Psoas muscle (tissue), 8 donors: ENCODE data around the gene TPRN. TPM values are rescaled to one million over a fixed set of nuclear protein-coding genes. Genes with fewer than 3 reads are reported as not detected.
A peak's percentile ranks its signal among the peaks of the same experiment; 100 is the strongest.

ENCODE experiments used
- ATAC-seq, 4 donors: fragments of 200-7000 bp; cut with Tn5 transposase; one replicate each; pipeline ENCODE4 v1.9.1; 2020; ENCODE audit warnings: moderate library complexity in 3 of 4, mild to moderate bottlenecking in 2 of 4
- DNase-seq, 2 donors: peaks; one replicate each; pipeline ENCODE4 v3.0.0-alpha.2; 2020
- H3K27ac ChIP-seq: fragments of 200-600 bp; one replicate; pipeline ENCODE4 v1.8.0; 2022
- H3K27me3 ChIP-seq, 3 donors: fragments of 200-600 bp in 1 of 3; one replicate each; pipeline versions ENCODE4 v1.6.1 to v1.8.0; 2013 to 2022; ENCODE audit warnings: low read length in 2 of 3, mild to moderate bottlenecking in 2 of 3, moderate library complexity in 1 of 3; ENCODE audit not compliant: insufficient read depth in 3 of 3
- H3K36me3 ChIP-seq, 2 donors: fragments of 200-600 bp in 1 of 2; one replicate each; pipeline versions ENCODE4 v1.6.1 to v1.8.0; 2013 to 2022; ENCODE audit warnings: low read depth in 1 of 2, mild to moderate bottlenecking in 1 of 2, moderate library complexity in 1 of 2; ENCODE audit not compliant: insufficient read depth in 1 of 2
- H3K4me1 ChIP-seq: fragments of 200-600 bp; one replicate; pipeline ENCODE4 v1.8.0; 2022
- H3K4me3 ChIP-seq: fragments of 200-600 bp; one replicate; pipeline ENCODE4 v1.8.0; 2022; ENCODE audit warnings: mild to moderate bottlenecking
- H3K9me3 ChIP-seq: fragments of 200-600 bp; one replicate; pipeline ENCODE4 v1.8.0; 2022
- CTCF ChIP-seq: fragments of 200-600 bp; IDR thresholded peaks from one replicate; pipeline ENCODE4 v1.8.0; 2022; ENCODE audit warnings: antibody characterized with exemption
- WGBS, 3 donors: extraction: QIAGEN DNeasy Blood & Tissue Kit; methylation state at CpG; one replicate each; pipeline versions ENCODE4 v1.1.6 to v1.1.7; 2013; 5-methylcytosine and 5-hydroxymethylcytosine counted together
- intact Hi-C, 2 donors: fragments of 100-400 bp; cut with DNase I; formaldehyde crosslinking; loops; one replicate each; pipeline versions ENCODE4 v1.11.0 to v1.14.2; 2022
- polyA plus RNA-seq, 3 donors: library from polyadenylated mRNA; stranded (reverse); fragments of 200-250 nt; gene quantifications; one replicate each; pipeline ENCODE4 v1.2.3, GENCODE V29; 2013
- total RNA-seq, 4 donors: library from RNA; stranded (reverse); fragmentation: NEBNext Ultra II Directional in 2 of 4; extraction: Animal tissue kit (Norgen Biotek cat#: 25700) in 2 of 4; gene quantifications; one replicate each; pipeline versions ENCODE4 v1.2.1 to v1.2.4, GENCODE V29; 2021 to 2023
- donor health status: healthy with polysubstance abuse.
- donor health status: DM: no; HTN: no; CAD: no; lungs with moderate emphysema.
- donor health status: Bipolar disorder and iron deficiency.
- donor health status: healthy.
- donor health status: DM: yes; HTN: yes; CAD: no.
- donor health status: DM: no; HTN: no; CAD: no.
- donor health status: DM: no; HTN: no; CAD: no.
- donor health status: DM: yes; HTN: yes; CAD: no.

Gene TPRN
- total and polyA plus RNA-seq, 7 donors, result 3.6 to 11.3 (median 8.6) TPM

GRCh38 chr9:137228968-137229896 lies 28.7 kb upstream of the TPRN start:
- no peaks in the 10 kb centered on the region for H3K36me3 ChIP-seq
- ATAC-seq, result no peak
- H3K4me1 ChIP-seq, result peaks cover under 1% of the 10 kb centered on the region
- no peak for TF ChIP-seq CTCF
- H3K9me3 ChIP-seq, result no peaks in the 10 kb centered on the region
- no peak for DNase-seq
- intact Hi-C loops, result loop anchor here in 1 of 2 donors (5.0 kb wide), 1 partner anchor 42 kb away; the partner anchor contains the start of genes ANAPC2 and SSNA1
- H3K27ac ChIP-seq, result no peak overlapping the region
- WGBS, 3 donors, result 55 to 60% (median 57%) methylated on average over 26 to 27 of the region's 27 CpGs
- H3K4me3 ChIP-seq, result no peak overlapping the region
- H3K27me3 ChIP-seq, result peaks cover 0 to 32% (median 8%) of the 10 kb centered on the region in 3 donors

GRCh38 chr9:137228506-137228967 lies 28.0 kb upstream of the TPRN start:
- DNase-seq (no peak), ATAC-seq (no peak)
- no peak overlapping the region for H3K27ac ChIP-seq
- peaks cover 0 to 32% (median 7%) of the 10 kb centered on the region in 3 donors for H3K27me3 ChIP-seq
- H3K4me3 ChIP-seq, result no peak overlapping the region
- H3K36me3 ChIP-seq, result no peaks in the 10 kb centered on the region
- H3K4me1 ChIP-seq, result peaks cover 4% of the 10 kb centered on the region
- intact Hi-C loops, result loop anchor here in 1 of 2 donors (5.0 kb wide), 1 partner anchor 41 kb away; the partner anchor contains the start of genes ANAPC2 and SSNA1
- 60 to 64% (median 61%) methylated on average over 18 to 29 of the region's 29 CpGs for WGBS, 3 donors
- no peaks in the 10 kb centered on the region for H3K9me3 ChIP-seq
- no peak for TF ChIP-seq CTCF

- no peaks in the 10 kb centered on the region for H3K9me3 ChIP-seq
- no peak overlapping the region for H3K4me3 ChIP-seq
- no peak overlapping the region for H3K27ac ChIP-seq
- no peak for TF ChIP-seq CTCF
- no peaks in the 10 kb centered on the region for H3K36me3 ChIP-seq
- ATAC-seq (no peak), DNase-seq (no peak)
- WGBS, 3 donors, result 28 to 36% (median 34%) methylated on average over 12 to 18 of the region's 18 CpGs
- H3K4me1 ChIP-seq, result peaks cover 5% of the 10 kb centered on the region
- intact Hi-C loops, result loop anchor here (2.0 to 5.0 kb wide), 3 partner anchors 41 to 109 kb away; partner anchors contain the start of genes ANAPC2 (in 1 of the 2) and SSNA1 (in 1 of the 2)
- peaks cover 0 to 32% (median 7%) of the 10 kb centered on the region in 3 donors for H3K27me3 ChIP-seq
Observed at GRCh38 chr9:137227853-137228505, 27.4 kb upstream of the TPRN start.

- no peak within 1 kb of the TSS for H3K4me3 ChIP-seq
- H3K4me1 ChIP-seq, result peaks cover 11% of the 10 kb centered on the region
- no peaks in the 10 kb centered on the region for H3K9me3 ChIP-seq
- intact Hi-C loops, result loop anchor here (2.0 to 5.0 kb wide), 3 partner anchors 40 to 108 kb away; partner anchors contain the start of genes ANAPC2 (in 1 of the 2) and SSNA1 (in 1 of the 2)
- DNase-seq, result peak; percentile 73 to 87
- ATAC-seq, result peak in 3 of 4 donors; percentile 28 to 41 (median 35)
- 12 to 25% (median 18%) methylated on average over 21 to 25 of the region's 25 CpGs for WGBS, 3 donors
- peaks cover 0 to 32% (median 7%) of the 10 kb centered on the region in 3 donors for H3K27me3 ChIP-seq
- H3K36me3 ChIP-seq, result no peaks in the 10 kb centered on the region
- TF ChIP-seq CTCF, result peak; percentile 84
- no peak within 1 kb of the TSS for H3K27ac ChIP-seq
Observed at GRCh38 chr9:137227054-137227852, 26.7 kb upstream of the TPRN start, which contains the start of gene RNF224. TSS of gene RNF224 (plus strand) at chr9:137227502. CDS start at chr9:137228336, 834 bp downstream.
